Caki2 (cell line): Measurements from ENCODE around the gene RFC2. TPM values are rescaled to one million over a fixed set of nuclear protein-coding genes. Genes with fewer than 3 reads are reported as not detected.

Experiments used
- DNase-seq: peaks from one replicate; pipeline ENCODE4 v3.0.0-alpha.2; 2015; ENCODE audit warnings: low read depth
- in situ Hi-C: cut with HindIII; loops from 2 replicates; pipeline ENCODE4 v1.10.0; 2016; ENCODE audit warnings: low sequenced_read_pairs, low pct_unique_long_range_greater_than_20kb, mixed read lengths
- total RNA-seq: library from RNA; depleted of rRNA; stranded (reverse); fragments of >200 nt; shearing (Covaris generic); gene quantifications from 2 replicates; pipeline ENCODE4 v1.2.3, GENCODE V29; 2014; ENCODE audit warnings: low replicate concordance; rRNA removed

RFC2 gene
- total RNA-seq, 1 experiment from 2014 or later = 50.5 TPM

DNA sequence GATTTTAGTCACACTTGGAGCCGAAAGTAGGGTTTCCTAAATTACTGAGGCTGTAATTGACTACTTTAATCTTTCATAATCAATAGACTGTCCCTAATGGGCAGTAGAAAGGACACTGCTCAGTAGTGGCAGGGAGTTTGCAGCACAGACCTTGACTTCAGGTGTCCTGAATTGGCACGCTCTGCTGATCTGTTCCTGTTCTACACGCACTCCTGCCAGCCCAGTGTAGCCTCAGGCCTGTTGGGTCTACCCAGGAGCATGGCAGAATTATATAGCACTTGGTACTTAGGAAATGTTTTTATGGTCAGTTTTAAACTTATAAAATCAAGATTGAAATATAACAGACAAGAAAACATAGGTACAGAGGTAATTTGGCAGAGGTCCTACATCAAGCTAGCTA, 71.1 kb downstream of the RFC2 start:
- DNase-seq = no peak
- in situ Hi-C loops = no loop called here

DNA sequence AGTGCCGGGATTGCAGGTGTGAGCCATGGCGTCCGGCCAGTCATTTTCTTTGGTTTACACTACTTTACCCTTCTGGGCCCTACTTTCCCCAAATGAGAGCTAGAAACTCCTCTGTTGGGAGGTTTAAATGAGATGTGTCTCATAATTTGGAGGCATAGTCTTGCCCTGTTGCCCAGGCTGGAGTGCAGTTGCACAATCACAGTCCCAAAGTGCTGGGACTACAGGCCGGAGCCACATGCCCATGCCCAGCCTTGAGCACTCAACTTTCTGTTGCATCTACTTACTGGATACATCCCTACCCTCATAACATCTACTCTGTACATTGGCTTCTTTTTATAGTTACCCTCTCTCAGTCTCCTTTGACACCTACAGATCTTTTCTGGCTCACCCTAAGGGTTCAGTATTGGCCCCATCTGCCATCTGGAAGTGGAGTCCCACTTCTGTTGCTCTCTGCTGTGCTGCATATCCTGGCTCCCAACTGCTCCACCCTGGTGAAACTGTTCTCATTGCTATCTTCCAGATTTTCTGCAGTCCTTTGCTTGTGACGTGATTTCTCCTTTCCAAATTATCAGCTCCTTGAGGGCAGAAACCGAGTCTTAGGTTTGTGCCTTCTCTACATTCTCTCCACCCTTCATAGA, 71.6 kb downstream of the RFC2 start:
- no peak for DNase-seq
- in situ Hi-C loops = no loop called here

DNA sequence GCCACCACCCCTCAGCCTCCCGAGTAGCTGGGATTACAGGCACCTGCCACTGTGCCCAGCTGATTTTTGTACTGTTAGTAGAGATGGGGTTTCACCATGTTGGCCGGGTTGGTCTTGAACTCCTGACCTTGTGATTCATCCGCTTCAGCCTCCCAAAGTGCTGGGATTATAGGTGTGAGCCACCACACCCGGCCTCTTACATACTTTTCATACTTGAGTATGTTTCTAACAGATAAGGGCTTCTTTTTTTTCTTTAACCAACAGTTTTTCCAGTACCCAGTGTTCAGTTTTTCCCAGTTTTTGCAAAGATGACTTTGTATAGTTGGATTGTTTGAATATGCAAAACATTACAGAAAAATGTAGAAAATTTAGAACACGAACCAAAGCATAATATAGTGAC, 72.4 kb downstream of the RFC2 start:
- no peak for DNase-seq

More for the DNA sequence above, 72.4 kb downstream of the RFC2 start:
- in situ Hi-C loops = no loop called here

Other genes with a start within 250 kb of the RFC2 start
- 0.27 TPM in 1 of 2 replicates, not detected in the other for gene ELN, start 226.2 kb downstream of the RFC2 start, total RNA-seq
- gene LIMK1, start 170.6 kb downstream of the RFC2 start, total RNA-seq = 50.7 and 54.0 TPM in 2 replicates
- gene EIF4H, start 80.0 kb downstream of the RFC2 start, total RNA-seq = 341 and 380 TPM in 2 replicates
- 0.84 and 5.4 TPM in 2 replicates for gene LAT2, start 44.4 kb downstream of the RFC2 start, total RNA-seq
- gene CLIP2, start 35.0 kb upstream of the RFC2 start, total RNA-seq = 20.5 and 35.9 TPM in 2 replicates
- 25.1 and 33.4 TPM in 2 replicates for gene GTF2IRD1, start 199.5 kb upstream of the RFC2 start, total RNA-seq